GM12865 (cell line): Measurements from ENCODE around the gene NUP98.

Source experiments
- DNase-seq: peaks from one replicate; pipeline ENCODE4 v3.0.0; 2010; ENCODE audit warnings: low read depth
- H3K4me3 ChIP-seq: 2 replicates; pipeline ENCODE4 v1.5.1; 2011; ENCODE audit warnings: mild to moderate bottlenecking, low read depth, low read length, control low read depth
- CTCF ChIP-seq: IDR thresholded peaks from 2 replicates; pipeline ENCODE4 v1.5.1; 2011; ENCODE audit warnings: low read length, control low read depth, low read depth, inconsistent platforms; ENCODE audit not compliant: insufficient read depth; ENCODE audit errors: missing control alignments

Gene NUP98

GRCh38 chr11:3797329-3798090 lies at the start of gene NUP98:
Gene NUP98 (minus strand): TSS chr11:3797554. CDS start chr11:3782117, 15,437 bp downstream.
- peak within 1 kb of the TSS; percentile 93 for H3K4me3 ChIP-seq
- TF ChIP-seq CTCF, result no peak
- peak; percentile 100 for DNase-seq

GRCh38 chr11:3845670-3846069 lies 48.3 kb upstream of the NUP98 start:
- no peak overlapping the region for H3K4me3 ChIP-seq
- no peak for DNase-seq
- TF ChIP-seq CTCF, result no peak

GRCh38 chr11:3845246-3845645 lies 47.9 kb upstream of the NUP98 start:
- H3K4me3 ChIP-seq, result no peak overlapping the region
- no peak for TF ChIP-seq CTCF

GRCh38 chr11:3843326-3843725 lies 46.0 kb upstream of the NUP98 start:
- no peak for TF ChIP-seq CTCF
- no peak overlapping the region for H3K4me3 ChIP-seq
- DNase-seq, result no peak

More at GRCh38 chr11:3845246-3845645, 47.9 kb upstream of the NUP98 start:
- no peak for DNase-seq

GRCh38 chr11:3841426-3842350 lies 44.3 kb upstream of the NUP98 start:
- peak; percentile 80 for TF ChIP-seq CTCF
- peak; percentile 94 for DNase-seq
- H3K4me3 ChIP-seq, result peak overlapping the region; percentile 66

GRCh38 chr11:3840870-3841425 lies 43.6 kb upstream of the NUP98 start, which contains the start of gene RHOG:
Gene RHOG (minus strand): TSS chr11:3840959. CDS start chr11:3828138, 12,821 bp downstream.
- DNase-seq, result peak; percentile 88

More at GRCh38 chr11:3840870-3841425, 43.6 kb upstream of the NUP98 start, which contains the start of gene RHOG:
- H3K4me3 ChIP-seq, result peak within 1 kb of the TSS; percentile 66
- TF ChIP-seq CTCF, result no peak
